Epithelial cell of esophagus (primary cell): ENCODE data around the gene TSC22D2.

Source experiments
- DNase-seq: peaks from one replicate; pipeline ENCODE4 v3.0.0; 2010; ENCODE audit warnings: low read depth
- H3K4me3 ChIP-seq: 2 replicates; pipeline ENCODE4 v1.5.1; 2011; ENCODE audit warnings: mild to moderate bottlenecking, low read length, control low read depth
- CTCF ChIP-seq: IDR thresholded peaks from 2 replicates; pipeline ENCODE4 v1.5.1; 2011; ENCODE audit warnings: low read depth, mild to moderate bottlenecking, low read length, control low read depth, inconsistent platforms; ENCODE audit not compliant: insufficient read depth; ENCODE audit errors: missing control alignments

Gene TSC22D2

GRCh38 chr3:150385296-150386242, 22.5 kb upstream of the TSC22D2 start:
- DNase-seq: no peak
- H3K4me3 ChIP-seq: no peak overlapping the region
- no peak for TF ChIP-seq CTCF

GRCh38 chr3:150388498-150389418, 19.3 kb upstream of the TSC22D2 start:
- no peak for TF ChIP-seq CTCF
- no peak overlapping the region for H3K4me3 ChIP-seq
- no peak for DNase-seq

GRCh38 chr3:150390087-150390486, 18.0 kb upstream of the TSC22D2 start:
- no peak for DNase-seq

GRCh38 chr3:150391161-150391560, 16.9 kb upstream of the TSC22D2 start:
- no peak for TF ChIP-seq CTCF
- peak; percentile 34 for DNase-seq
- no peak overlapping the region for H3K4me3 ChIP-seq

More at GRCh38 chr3:150390087-150390486, 18.0 kb upstream of the TSC22D2 start:
- no peak overlapping the region for H3K4me3 ChIP-seq
- no peak for TF ChIP-seq CTCF

- peak; percentile 13 for DNase-seq
- no peak overlapping the region for H3K4me3 ChIP-seq
- no peak for TF ChIP-seq CTCF
Measured at GRCh38 chr3:150393745-150394144, 14.4 kb upstream of the TSC22D2 start.

GRCh38 chr3:150394606-150395005, 13.5 kb upstream of the TSC22D2 start:
- no peak overlapping the region for H3K4me3 ChIP-seq
- TF ChIP-seq CTCF: no peak
- DNase-seq: no peak
